GM12874 (cell line): ENCODE data around the gene DENND2A.

Experiments used
- CTCF ChIP-seq: IDR thresholded peaks from 2 replicates; pipeline ENCODE4 v1.5.1; 2011; ENCODE audit warnings: low read depth, mild to moderate bottlenecking, control low read depth, low read length, moderate library complexity; ENCODE audit not compliant: insufficient read depth

DENND2A gene

GRCh38 chr7:140484479-140484878, 156.1 kb downstream of the DENND2A start:
- no peak for TF ChIP-seq CTCF

- TF ChIP-seq CTCF, result no peak
These were observed 160.9 kb downstream of the DENND2A start for GRCh38 chr7:140479739-140480084.

GRCh38 chr7:140479062-140479738, 161.4 kb downstream of the DENND2A start, which contains the start of gene MKRN1:
MKRN1 (minus strand) TSS chr7:140479505; CDS start chr7:140479344, 161 bp downstream.
- no peak for TF ChIP-seq CTCF

GRCh38 chr7:140478246-140479061, 162.2 kb downstream of the DENND2A start:
- no peak for TF ChIP-seq CTCF

- no peak for TF ChIP-seq CTCF
These were observed 163.8 kb downstream of the DENND2A start for GRCh38 chr7:140476698-140477261.

GRCh38 chr7:140475747-140476333, 164.8 kb downstream of the DENND2A start:
- TF ChIP-seq CTCF, result peak; percentile 29; the same call in 1 of the 2 replicates
